ENCODE measurements around the gene GCN1. TPM values are rescaled to one million over a fixed set of nuclear protein-coding genes. Genes with fewer than 3 reads are reported as not detected.

GCN1 gene
- total RNA-seq, 1 experiment from 2014 or later: 181 TPM

DNA sequence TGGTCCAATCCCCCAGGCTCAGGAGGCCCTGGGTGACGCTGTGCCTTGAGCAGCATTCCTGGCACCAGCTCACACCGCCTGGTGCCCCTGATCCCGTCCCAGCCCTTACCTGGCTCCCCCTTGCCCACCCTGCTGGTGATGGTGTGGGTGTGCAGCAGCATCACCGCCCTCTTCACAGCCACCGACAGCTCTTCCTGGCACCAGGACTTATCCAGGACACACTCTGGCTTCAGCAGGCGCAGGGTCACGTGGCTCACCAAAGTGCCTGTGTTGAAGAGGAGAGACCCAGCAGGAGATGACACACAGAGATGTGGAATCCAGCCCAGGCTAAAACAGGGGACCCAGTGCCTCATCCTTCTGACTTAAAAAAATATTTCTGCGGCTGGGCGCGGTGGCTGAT, 36.2 kb downstream of the GCN1 start (continued):
- TF ChIP-seq, protein P1, sequence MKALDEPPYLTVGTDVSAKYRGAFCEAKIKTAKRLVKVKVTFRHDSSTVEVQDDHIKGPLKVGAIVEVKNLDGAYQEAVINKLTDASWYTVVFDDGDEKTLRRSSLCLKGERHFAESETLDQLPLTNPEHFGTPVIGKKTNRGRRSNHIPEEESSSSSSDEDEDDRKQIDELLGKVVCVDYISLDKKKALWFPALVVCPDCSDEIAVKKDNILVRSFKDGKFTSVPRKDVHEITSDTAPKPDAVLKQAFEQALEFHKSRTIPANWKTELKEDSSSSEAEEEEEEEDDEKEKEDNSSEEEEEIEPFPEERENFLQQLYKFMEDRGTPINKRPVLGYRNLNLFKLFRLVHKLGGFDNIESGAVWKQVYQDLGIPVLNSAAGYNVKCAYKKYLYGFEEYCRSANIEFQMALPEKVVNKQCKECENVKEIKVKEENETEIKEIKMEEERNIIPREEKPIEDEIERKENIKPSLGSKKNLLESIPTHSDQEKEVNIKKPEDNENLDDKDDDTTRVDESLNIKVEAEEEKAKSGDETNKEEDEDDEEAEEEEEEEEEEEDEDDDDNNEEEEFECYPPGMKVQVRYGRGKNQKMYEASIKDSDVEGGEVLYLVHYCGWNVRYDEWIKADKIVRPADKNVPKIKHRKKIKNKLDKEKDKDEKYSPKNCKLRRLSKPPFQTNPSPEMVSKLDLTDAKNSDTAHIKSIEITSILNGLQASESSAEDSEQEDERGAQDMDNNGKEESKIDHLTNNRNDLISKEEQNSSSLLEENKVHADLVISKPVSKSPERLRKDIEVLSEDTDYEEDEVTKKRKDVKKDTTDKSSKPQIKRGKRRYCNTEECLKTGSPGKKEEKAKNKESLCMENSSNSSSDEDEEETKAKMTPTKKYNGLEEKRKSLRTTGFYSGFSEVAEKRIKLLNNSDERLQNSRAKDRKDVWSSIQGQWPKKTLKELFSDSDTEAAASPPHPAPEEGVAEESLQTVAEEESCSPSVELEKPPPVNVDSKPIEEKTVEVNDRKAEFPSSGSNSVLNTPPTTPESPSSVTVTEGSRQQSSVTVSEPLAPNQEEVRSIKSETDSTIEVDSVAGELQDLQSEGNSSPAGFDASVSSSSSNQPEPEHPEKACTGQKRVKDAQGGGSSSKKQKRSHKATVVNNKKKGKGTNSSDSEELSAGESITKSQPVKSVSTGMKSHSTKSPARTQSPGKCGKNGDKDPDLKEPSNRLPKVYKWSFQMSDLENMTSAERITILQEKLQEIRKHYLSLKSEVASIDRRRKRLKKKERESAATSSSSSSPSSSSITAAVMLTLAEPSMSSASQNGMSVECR (CRISPR knock-in tag; IDR thresholded peaks at IDR 0.05; ENCODE audit: borderline replicate concordance): no peak
- TF ChIP-seq, protein P2, sequence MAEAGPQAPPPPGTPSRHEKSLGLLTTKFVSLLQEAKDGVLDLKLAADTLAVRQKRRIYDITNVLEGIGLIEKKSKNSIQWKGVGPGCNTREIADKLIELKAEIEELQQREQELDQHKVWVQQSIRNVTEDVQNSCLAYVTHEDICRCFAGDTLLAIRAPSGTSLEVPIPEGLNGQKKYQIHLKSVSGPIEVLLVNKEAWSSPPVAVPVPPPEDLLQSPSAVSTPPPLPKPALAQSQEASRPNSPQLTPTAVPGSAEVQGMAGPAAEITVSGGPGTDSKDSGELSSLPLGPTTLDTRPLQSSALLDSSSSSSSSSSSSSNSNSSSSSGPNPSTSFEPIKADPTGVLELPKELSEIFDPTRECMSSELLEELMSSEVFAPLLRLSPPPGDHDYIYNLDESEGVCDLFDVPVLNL (CRISPR knock-in tag; IDR thresholded peaks at IDR 0.05; ENCODE audit: borderline replicate concordance, low read depth): no peak
- TF ChIP-seq GRHL2 (CRISPR knock-in tag; IDR thresholded peaks at IDR 0.05; ENCODE audit: insufficient replicate concordance, severe bottlenecking): no peak

DNA sequence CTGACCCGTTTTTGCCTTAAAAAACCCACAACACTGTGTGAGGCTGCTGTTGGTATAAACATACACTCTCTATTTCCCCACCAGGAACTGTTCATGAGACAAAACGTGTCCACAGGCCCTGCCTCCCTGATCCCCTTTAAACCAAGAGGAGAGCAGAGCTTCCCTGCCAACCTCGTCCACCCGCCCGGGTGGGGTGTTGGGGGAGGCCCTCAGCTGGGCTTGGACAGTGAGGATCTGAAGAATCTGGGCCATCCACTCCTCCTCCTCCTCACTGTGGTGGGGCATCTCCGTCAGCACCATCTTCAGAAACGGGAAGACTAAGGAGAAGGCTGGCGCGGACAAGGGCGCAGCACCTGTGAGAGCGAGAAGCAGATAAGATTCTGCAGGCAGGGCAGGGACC, 36.8 kb downstream of the GCN1 start:
- no peak for ATAC-seq
- Mint-ChIP-seq H3K36me3 (peaks cover 86% of the 10 kb centered on the region), H3K9me3 (no peaks in the 10 kb centered on the region), H3K27me3 (ENCODE audit: low read depth) (no peaks in the 10 kb centered on the region), H3K4me3 (no peak overlapping the region), H3K27ac (no peak overlapping the region), H3K4me1 (no peaks in the 10 kb centered on the region)
- DNase-seq (ENCODE audit: low spot score): no peak
- no peak for TF ChIP-seq CREB1 (CRISPR knock-in tag; IDR thresholded peaks at IDR 0.05)
- TF ChIP-seq GRHL2 (CRISPR knock-in tag; IDR thresholded peaks at IDR 0.05; ENCODE audit: insufficient replicate concordance, severe bottlenecking): no peak
- TF ChIP-seq FOXJ3 (CRISPR knock-in tag; IDR thresholded peaks at IDR 0.05; ENCODE audit: borderline replicate concordance): no peak
- TF ChIP-seq GTF2I (CRISPR knock-in tag; conservative IDR thresholded peaks at IDR 0.05): no peak
- TF ChIP-seq, protein P3, sequence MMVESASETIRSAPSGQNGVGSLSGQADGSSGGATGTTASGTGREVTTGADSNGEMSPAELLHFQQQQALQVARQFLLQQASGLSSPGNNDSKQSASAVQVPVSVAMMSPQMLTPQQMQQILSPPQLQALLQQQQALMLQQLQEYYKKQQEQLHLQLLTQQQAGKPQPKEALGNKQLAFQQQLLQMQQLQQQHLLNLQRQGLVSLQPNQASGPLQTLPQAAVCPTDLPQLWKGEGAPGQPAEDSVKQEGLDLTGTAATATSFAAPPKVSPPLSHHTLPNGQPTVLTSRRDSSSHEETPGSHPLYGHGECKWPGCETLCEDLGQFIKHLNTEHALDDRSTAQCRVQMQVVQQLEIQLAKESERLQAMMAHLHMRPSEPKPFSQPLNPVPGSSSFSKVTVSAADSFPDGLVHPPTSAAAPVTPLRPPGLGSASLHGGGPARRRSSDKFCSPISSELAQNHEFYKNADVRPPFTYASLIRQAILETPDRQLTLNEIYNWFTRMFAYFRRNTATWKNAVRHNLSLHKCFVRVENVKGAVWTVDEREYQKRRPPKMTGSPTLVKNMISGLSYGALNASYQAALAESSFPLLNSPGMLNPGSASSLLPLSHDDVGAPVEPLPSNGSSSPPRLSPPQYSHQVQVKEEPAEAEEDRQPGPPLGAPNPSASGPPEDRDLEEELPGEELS (CRISPR knock-in tag; IDR thresholded peaks at IDR 0.05): no peak
- TF ChIP-seq, protein P4, sequence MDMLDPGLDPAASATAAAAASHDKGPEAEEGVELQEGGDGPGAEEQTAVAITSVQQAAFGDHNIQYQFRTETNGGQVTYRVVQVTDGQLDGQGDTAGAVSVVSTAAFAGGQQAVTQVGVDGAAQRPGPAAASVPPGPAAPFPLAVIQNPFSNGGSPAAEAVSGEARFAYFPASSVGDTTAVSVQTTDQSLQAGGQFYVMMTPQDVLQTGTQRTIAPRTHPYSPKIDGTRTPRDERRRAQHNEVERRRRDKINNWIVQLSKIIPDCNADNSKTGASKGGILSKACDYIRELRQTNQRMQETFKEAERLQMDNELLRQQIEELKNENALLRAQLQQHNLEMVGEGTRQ (CRISPR knock-in tag; IDR thresholded peaks at IDR 0.05): no peak
- no peak for TF ChIP-seq TEAD1 (CRISPR knock-in tag; IDR thresholded peaks at IDR 0.05)
- TF ChIP-seq, protein P5, sequence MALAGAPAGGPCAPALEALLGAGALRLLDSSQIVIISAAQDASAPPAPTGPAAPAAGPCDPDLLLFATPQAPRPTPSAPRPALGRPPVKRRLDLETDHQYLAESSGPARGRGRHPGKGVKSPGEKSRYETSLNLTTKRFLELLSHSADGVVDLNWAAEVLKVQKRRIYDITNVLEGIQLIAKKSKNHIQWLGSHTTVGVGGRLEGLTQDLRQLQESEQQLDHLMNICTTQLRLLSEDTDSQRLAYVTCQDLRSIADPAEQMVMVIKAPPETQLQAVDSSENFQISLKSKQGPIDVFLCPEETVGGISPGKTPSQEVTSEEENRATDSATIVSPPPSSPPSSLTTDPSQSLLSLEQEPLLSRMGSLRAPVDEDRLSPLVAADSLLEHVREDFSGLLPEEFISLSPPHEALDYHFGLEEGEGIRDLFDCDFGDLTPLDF (CRISPR knock-in tag; IDR thresholded peaks at IDR 0.05): no peak
- no peak for TF ChIP-seq SMAD3 (CRISPR knock-in tag; IDR thresholded peaks at IDR 0.05; ENCODE audit: borderline replicate concordance)
- TF ChIP-seq, protein P6, sequence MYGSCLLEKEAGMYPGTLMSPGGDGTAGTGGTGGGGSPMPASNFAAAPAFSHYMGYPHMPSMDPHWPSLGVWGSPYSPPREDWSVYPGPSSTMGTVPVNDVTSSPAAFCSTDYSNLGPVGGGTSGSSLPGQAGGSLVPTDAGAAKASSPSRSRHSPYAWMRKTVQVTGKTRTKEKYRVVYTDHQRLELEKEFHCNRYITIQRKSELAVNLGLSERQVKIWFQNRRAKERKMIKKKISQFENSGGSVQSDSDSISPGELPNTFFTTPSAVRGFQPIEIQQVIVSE (CRISPR knock-in tag; IDR thresholded peaks at IDR 0.05; ENCODE audit: borderline replicate concordance): no peak
- TF ChIP-seq RELA (CRISPR knock-in tag; IDR thresholded peaks at IDR 0.05; ENCODE audit: borderline replicate concordance): no peak
- POLR2A ChIA-PET: no interaction called here
- CTCF ChIA-PET: no interaction called here
